ENCODE results near the gene DCBLD2.
A peak's percentile ranks its signal among the peaks of the same experiment; 100 is the strongest.

Gene DCBLD2, protein sequence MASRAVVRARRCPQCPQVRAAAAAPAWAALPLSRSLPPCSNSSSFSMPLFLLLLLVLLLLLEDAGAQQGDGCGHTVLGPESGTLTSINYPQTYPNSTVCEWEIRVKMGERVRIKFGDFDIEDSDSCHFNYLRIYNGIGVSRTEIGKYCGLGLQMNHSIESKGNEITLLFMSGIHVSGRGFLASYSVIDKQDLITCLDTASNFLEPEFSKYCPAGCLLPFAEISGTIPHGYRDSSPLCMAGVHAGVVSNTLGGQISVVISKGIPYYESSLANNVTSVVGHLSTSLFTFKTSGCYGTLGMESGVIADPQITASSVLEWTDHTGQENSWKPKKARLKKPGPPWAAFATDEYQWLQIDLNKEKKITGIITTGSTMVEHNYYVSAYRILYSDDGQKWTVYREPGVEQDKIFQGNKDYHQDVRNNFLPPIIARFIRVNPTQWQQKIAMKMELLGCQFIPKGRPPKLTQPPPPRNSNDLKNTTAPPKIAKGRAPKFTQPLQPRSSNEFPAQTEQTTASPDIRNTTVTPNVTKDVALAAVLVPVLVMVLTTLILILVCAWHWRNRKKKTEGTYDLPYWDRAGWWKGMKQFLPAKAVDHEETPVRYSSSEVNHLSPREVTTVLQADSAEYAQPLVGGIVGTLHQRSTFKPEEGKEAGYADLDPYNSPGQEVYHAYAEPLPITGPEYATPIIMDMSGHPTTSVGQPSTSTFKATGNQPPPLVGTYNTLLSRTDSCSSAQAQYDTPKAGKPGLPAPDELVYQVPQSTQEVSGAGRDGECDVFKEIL

DNA sequence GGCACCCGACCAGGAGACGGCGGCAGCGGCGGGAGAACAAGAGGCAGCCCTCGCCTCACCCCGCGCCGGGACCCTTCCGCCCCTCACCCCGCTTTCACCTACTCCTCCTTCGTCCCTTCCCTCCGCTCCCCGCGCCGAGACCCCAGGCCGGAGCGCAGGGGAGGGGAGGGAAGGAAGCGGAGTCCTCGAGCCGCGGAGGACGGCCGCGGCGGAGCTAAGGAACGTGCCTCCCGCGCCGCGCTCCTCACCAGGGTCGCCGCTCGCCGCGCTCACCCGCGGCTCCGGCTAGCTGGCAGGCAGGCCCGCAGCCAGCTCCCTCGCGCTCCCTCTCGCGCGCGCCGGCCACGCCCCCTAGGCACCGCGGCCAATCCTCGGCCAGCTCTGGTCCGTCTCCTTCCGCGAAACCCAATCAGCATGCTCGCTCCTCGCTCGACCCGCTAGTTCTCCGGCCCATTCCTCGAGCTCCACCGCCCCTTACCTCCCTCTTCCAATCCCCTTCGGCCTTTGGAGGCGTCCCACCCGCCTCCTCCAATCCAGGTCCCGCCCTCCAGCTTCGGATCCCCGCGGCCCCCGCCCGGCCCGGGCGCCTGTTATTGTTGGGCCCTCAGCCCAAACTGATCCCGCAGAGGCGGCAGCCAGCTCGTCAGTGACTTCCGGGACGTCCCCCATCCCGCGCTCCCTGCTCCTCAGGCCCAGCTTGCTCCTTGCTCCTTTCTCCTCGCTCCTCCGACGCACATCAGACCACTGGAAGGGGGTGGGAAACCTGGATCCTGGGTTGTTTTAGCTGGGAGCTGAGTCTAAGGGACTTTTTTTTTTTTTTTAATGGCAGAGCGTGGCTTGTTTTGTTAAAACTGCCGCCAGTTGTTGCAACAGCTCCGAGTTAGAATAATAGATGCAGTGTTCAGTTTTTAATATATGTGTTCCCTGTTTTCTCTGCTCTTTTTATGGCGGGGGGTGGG, at the start of gene DCBLD2:
TSS of gene DCBLD2 (minus strand) at position 304 of the 959 bp plus-strand sequence. CDS start 369 bp downstream, outside the sequence.
- Histone ChIP-seq H3K9ac (ENCODE audit: low read depth in 1 of 2, low read length in 2 of 2) (peak within 1 kb of the TSS; percentile 52 to 82), H3K4me3 (ENCODE audit: low read length in 2 of 2) (peak within 1 kb of the TSS; percentile 74 to 79), H3K36me3 (ENCODE audit: control insufficient read depth in 2 of 2, insufficient read depth in 2 of 2, low read length in 2 of 2) (no peaks in the 10 kb centered on the region), H3K9me3 (ENCODE audit: control insufficient read depth in 2 of 2, low read length in 2 of 2) (no peaks in the 10 kb centered on the region), H3K27ac (ENCODE audit: low read depth in 2 of 2, low read length in 2 of 2) (peak within 1 kb of the TSS; percentile 80), H3K27me3 (ENCODE audit: control insufficient read depth in 2 of 2, insufficient read depth in 2 of 2, low read length in 2 of 2) (no peaks in the 10 kb centered on the region), H3K4me1 (ENCODE audit: control insufficient read depth in 2 of 2, insufficient read depth in 2 of 2, low read length in 2 of 2) (peaks cover 5% of the 10 kb centered on the region in 2 donors)

DNA sequence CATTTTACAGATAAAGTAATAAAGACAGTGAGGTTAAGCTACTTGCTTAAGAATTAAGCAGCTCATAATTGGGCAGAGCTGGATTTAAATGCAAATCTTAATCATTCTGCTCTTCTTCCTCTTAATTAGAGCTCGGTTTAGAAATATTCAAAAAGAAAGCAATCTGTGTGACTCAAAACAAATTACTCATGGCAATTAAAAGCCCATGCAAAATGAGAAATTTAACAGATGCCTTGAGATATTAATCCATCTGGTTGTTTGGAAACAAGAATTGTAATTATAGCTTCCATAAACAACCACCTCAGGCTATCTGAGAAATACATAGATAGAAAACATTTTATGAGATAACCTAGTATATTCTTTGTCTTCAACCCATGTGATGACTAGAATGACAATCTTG, 44.2 kb upstream of the DCBLD2 start:
- H3K9ac ChIP-seq (ENCODE audit: low read depth in 1 of 2, low read length in 2 of 2): no peak overlapping the region
- no peaks in the 10 kb centered on the region for H3K27me3 ChIP-seq (ENCODE audit: control insufficient read depth in 2 of 2, insufficient read depth in 2 of 2, low read length in 2 of 2)
- no peaks in the 10 kb centered on the region for H3K4me1 ChIP-seq (ENCODE audit: control insufficient read depth in 2 of 2, insufficient read depth in 2 of 2, low read length in 2 of 2)
- no peaks in the 10 kb centered on the region for H3K36me3 ChIP-seq (ENCODE audit: control insufficient read depth in 2 of 2, insufficient read depth in 2 of 2, low read length in 2 of 2)
- no peak overlapping the region for H3K4me3 ChIP-seq (ENCODE audit: low read length in 2 of 2)
- H3K27ac ChIP-seq (ENCODE audit: low read depth in 2 of 2, low read length in 2 of 2): no peak overlapping the region
- H3K9me3 ChIP-seq (ENCODE audit: control insufficient read depth in 2 of 2, low read length in 2 of 2): no peaks in the 10 kb centered on the region

DNA sequence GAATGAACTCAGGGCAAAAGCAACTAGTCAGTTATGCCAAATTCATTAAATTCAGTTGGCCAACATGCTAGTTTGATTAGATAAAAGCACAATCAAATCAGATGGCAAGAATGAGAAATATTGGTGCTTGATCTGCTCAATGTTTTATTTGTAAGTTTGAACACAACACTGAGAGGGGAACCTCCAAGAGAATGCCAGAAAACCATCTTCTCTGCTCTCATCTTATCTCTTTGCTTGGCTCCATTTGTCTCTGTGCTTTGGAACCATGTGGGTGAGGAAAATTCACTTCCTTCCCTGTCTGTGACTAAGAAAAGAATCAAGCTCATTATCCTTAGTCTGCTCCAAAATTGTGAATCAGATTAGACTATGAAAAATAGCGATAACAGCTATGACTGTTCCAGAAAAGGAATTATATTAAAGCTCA, 43.6 kb upstream of the DCBLD2 start:
- Histone ChIP-seq H3K4me3 (ENCODE audit: low read length in 2 of 2) (no peak overlapping the region), H3K27ac (ENCODE audit: low read depth in 2 of 2, low read length in 2 of 2) (no peak overlapping the region), H3K9ac (ENCODE audit: low read depth in 1 of 2, low read length in 2 of 2) (no peak overlapping the region), H3K9me3 (ENCODE audit: control insufficient read depth in 2 of 2, low read length in 2 of 2) (no peaks in the 10 kb centered on the region), H3K36me3 (ENCODE audit: control insufficient read depth in 2 of 2, insufficient read depth in 2 of 2, low read length in 2 of 2) (no peaks in the 10 kb centered on the region), H3K27me3 (ENCODE audit: control insufficient read depth in 2 of 2, insufficient read depth in 2 of 2, low read length in 2 of 2) (no peaks in the 10 kb centered on the region), H3K4me1 (ENCODE audit: control insufficient read depth in 2 of 2, insufficient read depth in 2 of 2, low read length in 2 of 2) (no peaks in the 10 kb centered on the region)

DNA sequence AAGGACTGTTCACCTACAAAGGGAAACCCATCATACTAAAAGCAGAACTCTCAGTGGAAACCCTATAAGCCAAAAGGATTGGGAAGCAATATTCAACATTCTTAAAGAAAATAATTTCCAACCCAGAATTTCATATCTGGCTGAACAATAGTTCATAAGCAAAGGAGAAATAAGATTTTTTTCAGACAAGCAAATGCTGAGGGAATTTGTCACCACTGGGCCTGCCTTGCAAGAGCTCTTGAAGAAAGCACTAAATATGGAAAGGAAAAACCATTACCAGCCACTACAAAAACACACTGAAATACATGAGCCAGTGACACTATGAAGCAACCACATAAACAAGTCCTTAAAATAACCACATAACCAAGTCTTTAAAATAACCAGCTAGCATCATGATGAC, 28.9 kb upstream of the DCBLD2 start:
- H3K36me3 ChIP-seq (ENCODE audit: control insufficient read depth in 2 of 2, insufficient read depth in 2 of 2, low read length in 2 of 2): no peaks in the 10 kb centered on the region
- no peaks in the 10 kb centered on the region for H3K27me3 ChIP-seq (ENCODE audit: control insufficient read depth in 2 of 2, insufficient read depth in 2 of 2, low read length in 2 of 2)
- H3K9ac ChIP-seq (ENCODE audit: low read depth in 1 of 2, low read length in 2 of 2): no peak overlapping the region
- H3K27ac ChIP-seq (ENCODE audit: low read depth in 2 of 2, low read length in 2 of 2): no peak overlapping the region
- no peaks in the 10 kb centered on the region for H3K4me1 ChIP-seq (ENCODE audit: control insufficient read depth in 2 of 2, insufficient read depth in 2 of 2, low read length in 2 of 2)
- no peak overlapping the region for H3K4me3 ChIP-seq (ENCODE audit: low read length in 2 of 2)
- no peaks in the 10 kb centered on the region for H3K9me3 ChIP-seq (ENCODE audit: control insufficient read depth in 2 of 2, low read length in 2 of 2)

GRCh38 chr3:98921957-98922356, 20.5 kb upstream of the DCBLD2 start:
- Histone ChIP-seq H3K9me3 (ENCODE audit: control insufficient read depth in 2 of 2, low read length in 2 of 2) (no peaks in the 10 kb centered on the region), H3K36me3 (ENCODE audit: control insufficient read depth in 2 of 2, insufficient read depth in 2 of 2, low read length in 2 of 2) (no peaks in the 10 kb centered on the region), H3K27me3 (ENCODE audit: control insufficient read depth in 2 of 2, insufficient read depth in 2 of 2, low read length in 2 of 2) (no peaks in the 10 kb centered on the region), H3K27ac (ENCODE audit: low read depth in 2 of 2, low read length in 2 of 2) (no peak overlapping the region), H3K9ac (ENCODE audit: low read depth in 1 of 2, low read length in 2 of 2) (no peak overlapping the region), H3K4me1 (ENCODE audit: control insufficient read depth in 2 of 2, insufficient read depth in 2 of 2, low read length in 2 of 2) (no peaks in the 10 kb centered on the region), H3K4me3 (ENCODE audit: low read length in 2 of 2) (no peak overlapping the region)

DNA sequence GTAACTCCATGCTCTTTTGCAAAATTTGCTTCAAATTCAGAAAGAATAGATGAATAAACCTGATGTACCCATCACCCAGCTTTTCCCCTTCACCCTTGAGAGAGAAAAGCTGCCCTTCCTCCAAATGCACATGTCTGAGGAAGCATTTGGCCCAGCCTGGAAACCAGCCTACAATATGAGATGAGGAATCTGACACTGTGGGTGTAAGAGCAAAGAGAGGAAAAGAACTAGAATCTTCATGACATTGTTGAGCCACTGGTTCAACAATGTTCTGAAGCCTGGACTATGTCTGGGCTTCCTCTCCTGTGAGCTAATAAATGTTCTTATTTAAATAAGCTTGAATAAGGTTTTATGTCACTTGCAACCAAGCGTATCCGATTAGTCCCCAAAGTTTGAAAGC, 18.7 kb upstream of the DCBLD2 start:
- no peak overlapping the region for H3K9ac ChIP-seq (ENCODE audit: low read depth in 1 of 2, low read length in 2 of 2)
- no peaks in the 10 kb centered on the region for H3K36me3 ChIP-seq (ENCODE audit: control insufficient read depth in 2 of 2, insufficient read depth in 2 of 2, low read length in 2 of 2)
- no peaks in the 10 kb centered on the region for H3K9me3 ChIP-seq (ENCODE audit: control insufficient read depth in 2 of 2, low read length in 2 of 2)
- no peaks in the 10 kb centered on the region for H3K4me1 ChIP-seq (ENCODE audit: control insufficient read depth in 2 of 2, insufficient read depth in 2 of 2, low read length in 2 of 2)
- no peak overlapping the region for H3K4me3 ChIP-seq (ENCODE audit: low read length in 2 of 2)
- H3K27me3 ChIP-seq (ENCODE audit: control insufficient read depth in 2 of 2, insufficient read depth in 2 of 2, low read length in 2 of 2): no peaks in the 10 kb centered on the region
- H3K27ac ChIP-seq (ENCODE audit: low read depth in 2 of 2, low read length in 2 of 2): no peak overlapping the region

DNA sequence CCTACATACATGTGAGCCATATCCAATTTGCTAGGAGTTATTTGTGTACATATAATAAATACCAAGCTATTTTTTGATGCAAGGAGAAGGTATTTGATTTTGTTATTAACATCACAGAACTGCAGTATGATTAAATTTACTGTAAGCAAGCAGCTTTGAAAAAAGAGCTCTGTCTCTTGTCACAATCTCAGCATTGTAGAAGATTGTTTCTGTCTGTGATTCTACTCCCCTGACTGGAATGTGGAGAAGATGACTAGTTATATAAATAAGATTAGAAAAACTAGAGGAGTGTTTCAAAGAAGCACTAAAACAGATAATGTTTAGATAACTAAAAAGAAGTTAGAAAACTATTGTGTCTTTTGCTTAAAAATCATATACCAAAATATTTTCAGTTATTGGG, 17.1 kb upstream of the DCBLD2 start:
- Histone ChIP-seq H3K9ac (ENCODE audit: low read depth in 1 of 2, low read length in 2 of 2) (no peak overlapping the region), H3K27ac (ENCODE audit: low read depth in 2 of 2, low read length in 2 of 2) (no peak overlapping the region), H3K4me1 (ENCODE audit: control insufficient read depth in 2 of 2, insufficient read depth in 2 of 2, low read length in 2 of 2) (no peaks in the 10 kb centered on the region), H3K9me3 (ENCODE audit: control insufficient read depth in 2 of 2, low read length in 2 of 2) (no peaks in the 10 kb centered on the region), H3K36me3 (ENCODE audit: control insufficient read depth in 2 of 2, insufficient read depth in 2 of 2, low read length in 2 of 2) (no peaks in the 10 kb centered on the region), H3K4me3 (ENCODE audit: low read length in 2 of 2) (no peak overlapping the region), H3K27me3 (ENCODE audit: control insufficient read depth in 2 of 2, insufficient read depth in 2 of 2, low read length in 2 of 2) (no peaks in the 10 kb centered on the region)

DNA sequence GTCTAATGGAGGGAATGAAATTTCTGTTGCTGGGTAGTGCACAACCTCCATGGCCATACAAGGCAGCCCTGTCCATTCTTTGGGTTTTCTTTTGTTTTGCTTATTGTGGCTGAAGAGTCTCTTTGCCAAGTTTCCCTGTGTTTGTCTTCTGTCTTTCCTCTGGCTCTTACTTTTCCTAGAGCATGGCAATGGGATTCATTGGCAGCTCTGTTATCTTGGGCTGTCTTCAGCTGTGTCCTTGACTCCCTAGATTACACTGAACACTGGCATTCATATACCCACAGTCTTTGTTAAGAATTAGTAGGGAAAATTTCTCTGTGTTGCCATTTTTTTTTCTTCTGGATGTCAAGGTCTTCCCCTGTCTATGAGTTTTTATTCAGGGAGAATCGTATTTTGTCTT, 16.1 kb upstream of the DCBLD2 start:
- Histone ChIP-seq H3K4me3 (ENCODE audit: low read length in 2 of 2) (no peak overlapping the region), H3K9ac (ENCODE audit: low read depth in 1 of 2, low read length in 2 of 2) (no peak overlapping the region), H3K4me1 (ENCODE audit: control insufficient read depth in 2 of 2, insufficient read depth in 2 of 2, low read length in 2 of 2) (no peaks in the 10 kb centered on the region), H3K27me3 (ENCODE audit: control insufficient read depth in 2 of 2, insufficient read depth in 2 of 2, low read length in 2 of 2) (no peaks in the 10 kb centered on the region), H3K27ac (ENCODE audit: low read depth in 2 of 2, low read length in 2 of 2) (no peak overlapping the region), H3K9me3 (ENCODE audit: control insufficient read depth in 2 of 2, low read length in 2 of 2) (no peaks in the 10 kb centered on the region), H3K36me3 (ENCODE audit: control insufficient read depth in 2 of 2, insufficient read depth in 2 of 2, low read length in 2 of 2) (no peaks in the 10 kb centered on the region)

DNA sequence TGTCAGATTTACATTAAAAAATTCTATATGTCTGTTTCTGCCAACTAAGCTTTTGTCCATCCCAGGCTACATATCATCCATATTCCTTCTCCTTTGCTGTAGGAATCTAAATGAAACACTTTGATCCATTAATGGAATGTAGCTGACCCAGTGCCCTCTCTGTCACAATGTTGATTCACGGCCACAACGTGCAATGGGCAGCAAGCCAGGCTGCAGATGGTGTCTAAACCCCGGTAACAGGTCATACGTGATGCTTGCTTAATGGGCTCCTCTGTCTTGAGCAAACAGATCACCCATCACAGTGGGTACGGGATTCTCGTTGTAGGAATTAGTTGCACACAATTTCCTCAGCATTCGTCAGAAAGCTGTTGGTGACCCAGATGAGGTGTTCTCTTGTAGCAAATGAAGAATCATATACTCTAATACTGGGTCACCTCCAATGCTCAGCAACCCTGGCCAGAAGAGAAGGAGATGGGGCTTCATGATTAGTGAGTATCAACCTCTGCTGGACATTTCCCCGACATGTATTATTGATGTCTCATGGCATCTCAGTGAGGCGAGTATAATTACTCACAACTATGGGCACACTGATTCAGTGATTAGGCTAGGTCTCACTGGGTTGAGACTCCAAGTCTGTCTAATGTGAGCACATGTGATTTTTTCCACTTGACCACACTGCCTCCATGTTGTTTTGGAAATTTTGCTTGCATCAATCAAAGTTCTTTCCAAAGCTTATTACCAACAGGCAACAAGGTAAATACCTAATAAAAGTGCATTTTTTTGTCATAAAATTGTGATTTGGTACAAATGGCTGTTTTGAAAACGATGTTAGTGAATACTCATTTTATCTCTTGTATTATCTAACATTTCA, 12.9 kb upstream of the DCBLD2 start:
- H3K4me1 ChIP-seq (ENCODE audit: control insufficient read depth in 2 of 2, insufficient read depth in 2 of 2, low read length in 2 of 2): no peaks in the 10 kb centered on the region
- no peak overlapping the region for H3K4me3 ChIP-seq (ENCODE audit: low read length in 2 of 2)
- no peak overlapping the region for H3K9ac ChIP-seq (ENCODE audit: low read depth in 1 of 2, low read length in 2 of 2)
- no peak overlapping the region for H3K27ac ChIP-seq (ENCODE audit: low read depth in 2 of 2, low read length in 2 of 2)
- H3K27me3 ChIP-seq (ENCODE audit: control insufficient read depth in 2 of 2, insufficient read depth in 2 of 2, low read length in 2 of 2): no peaks in the 10 kb centered on the region
- no peaks in the 10 kb centered on the region for H3K36me3 ChIP-seq (ENCODE audit: control insufficient read depth in 2 of 2, insufficient read depth in 2 of 2, low read length in 2 of 2)
- no peaks in the 10 kb centered on the region for H3K9me3 ChIP-seq (ENCODE audit: control insufficient read depth in 2 of 2, low read length in 2 of 2)
